SIG-M5 (cell line): ENCODE data around the gene ABHD17A.
A peak's percentile ranks its signal among the peaks of the same experiment; 100 is the strongest.
"Not testable (repeated sequence)": the region's sequence is repeated elsewhere in the genome, so short reads cannot be mapped to it uniquely, and the experiment has no call there.

ENCODE experiments used
- DNase-seq: peaks from one replicate; lab custom pipeline; 2025; lab: John Stamatoyannopoulos, UW

Gene ABHD17A

GRCh38 chr19:1910177-1910576 lies 24.9 kb upstream of the ABHD17A start:
- no peak for DNase-seq

GRCh38 chr19:1909761-1910080 lies 24.4 kb upstream of the ABHD17A start:
- DNase-seq = no peak

GRCh38 chr19:1908364-1908678 lies 23.0 kb upstream of the ABHD17A start:
- no peak for DNase-seq

GRCh38 chr19:1907563-1908363 lies 22.5 kb upstream of the ABHD17A start:
- no peak for DNase-seq

- no peak for DNase-seq
These were observed 21.8 kb upstream of the ABHD17A start for GRCh38 chr19:1906985-1907562.

GRCh38 chr19:1905863-1906375 lies 20.6 kb upstream of the ABHD17A start:
- DNase-seq = no peak

GRCh38 chr19:1905110-1905862 lies 20.0 kb upstream of the ABHD17A start, which contains the start of the genes ADAT3 and SCAMP4:
ADAT3 (plus strand) TSS chr19:1905399; CDS start chr19:1912048, 6,649 bp downstream.
SCAMP4 (plus strand) TSS chr19:1905399; CDS start chr19:1915020, 9,621 bp downstream.
- DNase-seq = peak; percentile 86

GRCh38 chr19:1904860-1905109 lies 19.5 kb upstream of the ABHD17A start:
- no peak for DNase-seq

- no peak for DNase-seq
These were observed 17.6 kb upstream of the ABHD17A start for GRCh38 chr19:1902923-1903322.

GRCh38 chr19:1901940-1902404 lies 16.7 kb upstream of the ABHD17A start:
- peak; percentile 25 for DNase-seq

- DNase-seq = no peak
These were observed 11.2 kb upstream of the ABHD17A start for GRCh38 chr19:1896508-1896907.

GRCh38 chr19:1893791-1894190 lies 8.5 kb upstream of the ABHD17A start:
- no peak for DNase-seq

- no peak for DNase-seq
These were observed 4.6 kb upstream of the ABHD17A start for GRCh38 chr19:1889907-1890306.

GRCh38 chr19:1888385-1888784 lies 3.1 kb upstream of the ABHD17A start:
- no peak for DNase-seq

- DNase-seq = not testable (repeated sequence)
These were observed 1.1 kb upstream of the ABHD17A start for GRCh38 chr19:1886360-1886759.

GRCh38 chr19:1884719-1885334 lies 469 bp downstream of the ABHD17A start:
- no peak for DNase-seq

GRCh38 chr19:1884291-1884718 lies 991 bp downstream of the ABHD17A start:
- no peak for DNase-seq

- no peak for DNase-seq
These were observed 1.5 kb downstream of the ABHD17A start for GRCh38 chr19:1883784-1884183.

- no peak for DNase-seq
These were observed 2.3 kb downstream of the ABHD17A start for GRCh38 chr19:1882786-1883692.

- no peak for DNase-seq
These were observed 3.1 kb downstream of the ABHD17A start for GRCh38 chr19:1882089-1882785.
